H1 (cell line): ENCODE results near the gene BTG3. TPM values are rescaled to one million over a fixed set of nuclear protein-coding genes. Genes with fewer than 3 reads are reported as not detected.

Experiments used
- CTCF ChIA-PET: fragments of 300-600 bp; sonication (Branson Sonifier 250); formaldehyde crosslinking; loops from one replicate; lab custom pipeline; 2021; ENCODE audit not compliant: partially characterized antibody; lab: Charles Lee
- POLR2A ChIA-PET: fragments of 300-600 bp; sonication (Branson Sonifier 250); formaldehyde crosslinking; loops from one replicate; lab custom pipeline; 2021; ENCODE audit warnings: inconsistent platforms; ENCODE audit not compliant: partially characterized antibody; lab: Charles Lee
- DNase-seq, 2 experiments: peaks; one replicate each; pipeline versions ENCODE4 v3.0.0 to v3.0.0-alpha.2; 2010 to 2022; ENCODE audit warnings: low spot score in 2 of 2, low read depth in 1 of 2, mixed read lengths in 1 of 2
- FAIRE-seq: peaks from 2 replicates; lab custom pipeline; 2011; peaks lifted over from hg19 to GRCh38; lab: Jason Lieb, UNC
- H2AFZ ChIP-seq: 2 replicates; pipeline ENCODE4 v1.8.1; 2012; ENCODE audit warnings: low read length, inconsistent platforms
- H2AK5ac ChIP-seq: 2 replicates; pipeline ENCODE4 v1.6.1; 2013; ENCODE audit warnings: low read depth, low read length
- H2BK120ac ChIP-seq: replicated peaks from 2 replicates; pipeline ENCODE3; 2013; ENCODE audit warnings: low read depth, low read length, inconsistent platforms
- H2BK12ac ChIP-seq: 2 replicates; pipeline ENCODE4 v1.6.1; 2013; ENCODE audit warnings: low read depth, low read length
- H2BK15ac ChIP-seq: 2 replicates; pipeline ENCODE4 v1.6.1; 2013; ENCODE audit warnings: low read length
- H2BK20ac ChIP-seq: 2 replicates; pipeline ENCODE4 v1.6.1; 2013; ENCODE audit warnings: low read length
- H2BK5ac ChIP-seq: 2 replicates; pipeline ENCODE4 v1.6.1; 2013; ENCODE audit warnings: low read depth, low read length
- H3K14ac ChIP-seq: 2 replicates; pipeline ENCODE4 v1.6.1; 2013; ENCODE audit warnings: inconsistent platforms; ENCODE audit not compliant: insufficient read length
- H3K18ac ChIP-seq: 2 replicates; pipeline ENCODE4 v1.6.1; 2013; ENCODE audit warnings: low read length; ENCODE audit errors: extremely low read depth
- H3K23ac ChIP-seq: 2 replicates; pipeline ENCODE4 v1.6.1; 2013; ENCODE audit warnings: inconsistent platforms; ENCODE audit not compliant: insufficient read length
- H3K23me2 ChIP-seq: 2 replicates; pipeline ENCODE4 v1.6.1; 2013; ENCODE audit warnings: low read depth, low read length
- H3K27ac ChIP-seq: 2 replicates; pipeline ENCODE4 v1.6.1; 2011; ENCODE audit warnings: low read depth, low read length, inconsistent platforms
- H3K27me3 ChIP-seq, 4 experiments: replicated peaks in 1 of 4; 1 replicate in 1 of 4; 2 replicates in 3 of 4; pipeline versions ENCODE4 v1.6.1 to v1.8.1; 2011 to 2013; ENCODE audit warnings: low read length in 3 of 4, mild to moderate bottlenecking in 3 of 4, inconsistent platforms in 2 of 4, mixed read lengths in 2 of 4, moderate library complexity in 1 of 4; ENCODE audit not compliant: control insufficient read depth in 3 of 4, insufficient read depth in 3 of 4; ENCODE audit errors: extremely low read depth in 1 of 4
- H3K36me3 ChIP-seq, 4 experiments: 2 replicates each; pipeline versions ENCODE4 v1.6.1 to v1.8.1; 2011 to 2013; ENCODE audit warnings: mild to moderate bottlenecking in 4 of 4, low read length in 3 of 4, moderate library complexity in 2 of 4, control low read depth in 1 of 4, inconsistent platforms in 1 of 4; ENCODE audit not compliant: insufficient read depth in 4 of 4, control insufficient read depth in 2 of 4
- H3K4ac ChIP-seq: replicated peaks from 2 replicates; pipeline ENCODE3; 2013; ENCODE audit warnings: low read length, low read depth, mixed read lengths, inconsistent platforms; ENCODE audit not compliant: insufficient read length
- H3K4me1 ChIP-seq, 4 experiments: replicated peaks in 1 of 4; 1 replicate in 1 of 4; 2 replicates in 3 of 4; pipeline versions ENCODE4 v1.6.1 to v1.8.1; 2011 to 2013; ENCODE audit warnings: low read length in 3 of 4, inconsistent platforms in 2 of 4, mixed read lengths in 1 of 4; ENCODE audit not compliant: insufficient read depth in 4 of 4, control insufficient read depth in 3 of 4
- H3K4me2 ChIP-seq, 2 experiments: 2 replicates each; pipeline versions ENCODE4 v1.6.1 to v1.8.1; 2011 to 2013; ENCODE audit warnings: low read depth in 2 of 2, low read length in 2 of 2, control low read depth in 1 of 2, inconsistent platforms in 1 of 2, mild to moderate bottlenecking in 1 of 2; ENCODE audit not compliant: insufficient read depth in 1 of 2
- H3K4me3 ChIP-seq, 4 experiments: fragments of 200-600, 300-600 bp in 1 of 4; sonication (generic), shearing (Covaris generic), sonication (Bioruptor Twin) in 1 of 4; 2 replicates each; pipeline versions ENCODE4 v1.5.1 to v1.8.1; 2011 to 2016; ENCODE audit warnings: low read length in 4 of 4, low read depth in 3 of 4, control low read depth in 2 of 4, inconsistent platforms in 2 of 4, mild to moderate bottlenecking in 2 of 4, mixed read lengths in 1 of 4, moderate library complexity in 1 of 4; ENCODE audit not compliant: insufficient read depth in 2 of 4; ENCODE audit errors: extremely low read depth in 1 of 4
- H3K56ac ChIP-seq: replicated peaks from 2 replicates; pipeline ENCODE3; 2013; ENCODE audit warnings: low read depth, mild to moderate bottlenecking, mixed read lengths, low read length, inconsistent platforms; ENCODE audit not compliant: insufficient read length
- H3K79me1 ChIP-seq: 2 replicates; pipeline ENCODE4 v1.6.1; 2013; ENCODE audit warnings: low read depth, low read length, control low read depth
- H3K79me2 ChIP-seq, 2 experiments: 2 replicates each; pipeline versions ENCODE4 v1.6.1 to v1.8.1; 2012 to 2013; ENCODE audit warnings: low read length in 2 of 2, mild to moderate bottlenecking in 2 of 2, inconsistent platforms in 1 of 2; ENCODE audit not compliant: insufficient read depth in 2 of 2, control insufficient read depth in 1 of 2
- H3K9ac ChIP-seq, 4 experiments: replicated peaks in 1 of 4; 1 replicate in 1 of 4; 2 replicates in 3 of 4; pipeline versions ENCODE4 v1.6.1 to v1.8.1; 2011 to 2013; ENCODE audit warnings: low read depth in 3 of 4, low read length in 3 of 4, control low read depth in 2 of 4, mild to moderate bottlenecking in 2 of 4, moderate library complexity in 2 of 4, inconsistent platforms in 1 of 4; ENCODE audit errors: extremely low read depth in 1 of 4
- H3K9me3 ChIP-seq, 2 experiments: 2 replicates each; pipeline versions ENCODE4 v1.6.1 to v1.8.1; 2012 to 2013; ENCODE audit warnings: mild to moderate bottlenecking in 2 of 2, moderate library complexity in 2 of 2, control low read depth in 1 of 2, inconsistent platforms in 1 of 2, low read depth in 1 of 2, low read length in 1 of 2, mixed read lengths in 1 of 2; ENCODE audit not compliant: insufficient read depth in 2 of 2
- H4K20me1 ChIP-seq, 2 experiments: replicated peaks in 1 of 2; 2 replicates each; pipeline versions ENCODE3 to v1.8.1; 2011 to 2013; ENCODE audit warnings: inconsistent platforms in 2 of 2, low read length in 2 of 2, mild to moderate bottlenecking in 1 of 2; ENCODE audit not compliant: insufficient read depth in 2 of 2, control insufficient read depth in 1 of 2
- H4K5ac ChIP-seq: 2 replicates; pipeline ENCODE4 v1.6.1; 2013; ENCODE audit warnings: low read length, low read depth, mixed read lengths, inconsistent platforms; ENCODE audit not compliant: insufficient read length
- H4K8ac ChIP-seq: 2 replicates; pipeline ENCODE4 v1.8.0; 2013; ENCODE audit warnings: mild to moderate bottlenecking, moderate library complexity, low read length, inconsistent platforms; ENCODE audit not compliant: insufficient read depth; ENCODE audit errors: extremely low read depth
- H4K91ac ChIP-seq: replicated peaks from 2 replicates; pipeline ENCODE3; 2013; ENCODE audit warnings: low read length, mixed read lengths, inconsistent platforms; ENCODE audit not compliant: insufficient read length
- ATF2 ChIP-seq: IDR thresholded peaks from 2 replicates; pipeline ENCODE4 v1.6.1; 2012; ENCODE audit warnings: low read length, inconsistent platforms
- ATF3 ChIP-seq: IDR thresholded peaks from 2 replicates; pipeline ENCODE4 v1.6.1; 2011; ENCODE audit warnings: low read depth, mild to moderate bottlenecking, low read length; ENCODE audit not compliant: insufficient read depth
- CBX8 ChIP-seq: fragments of 300-800, 300-1000 bp; sonication (generic); IDR thresholded peaks from 2 replicates; pipeline ENCODE4 v1.7.1; 2016; ENCODE audit warnings: low read depth, low read length, borderline replicate concordance
- MAFK ChIP-seq: IDR thresholded peaks from 2 replicates; pipeline ENCODE4 v1.6.1; 2012; ENCODE audit warnings: low read depth, mild to moderate bottlenecking, improper control_type of control experiment, low read length
- RAD21 ChIP-seq, 2 experiments: IDR thresholded peaks in 1 of 2; conservative IDR thresholded peaks in 1 of 2; 2 replicates each; pipeline ENCODE4 v1.6.1; 2011; ENCODE audit warnings: low read depth in 2 of 2, low read length in 2 of 2, improper control_type of control experiment in 1 of 2, inconsistent platforms in 1 of 2, mild to moderate bottlenecking in 1 of 2, moderate library complexity in 1 of 2
- USF2 ChIP-seq: IDR thresholded peaks from 2 replicates; pipeline ENCODE4 v1.6.1; 2011; ENCODE audit warnings: low read length, improper control_type of control experiment
- WGBS, 2 experiments: shearing (Covaris generic) in 1 of 2; methylation state at CpG; one replicate each; pipeline versions ENCODE4 v1.1.6 to v1.1.7; 2013 to 2015; ENCODE audit warnings: low lambda C conversion rate in 2 of 2, mixed read lengths in 2 of 2, inconsistent platforms in 1 of 2, low coverage in 1 of 2, missing lambda C conversion rate in 1 of 2; ENCODE audit not compliant: insufficient replicate concordance in 2 of 2, insufficient coverage in 1 of 2, insufficient read length in 1 of 2; ENCODE audit errors: extremely low coverage in 1 of 2, missing lambda C conversion rate in 1 of 2; 5-methylcytosine and 5-hydroxymethylcytosine counted together
- polyA plus RNA-seq, 7 experiments: library from polyadenylated mRNA; depleted of rRNA in 3 of 7; stranded (reverse) in 5 of 7; unstranded in 2 of 7; fragments of >200 nt in 5 of 7; fragments of 200-250 nt in 2 of 7; gene quantifications; 1 replicate in 5 of 7; 2 replicates in 1 of 7; 4 replicates in 1 of 7; pipeline versions ENCODE4 v1.2.1 to v1.2.3, GENCODE V29; 2011 to 2013; ENCODE audit warnings: missing spikeins in 2 of 7, mixed read lengths in 2 of 7
- total RNA-seq: library from RNA; stranded (reverse); fragmentation: NEBNext Ultra II Directional; extraction: Animal tissue kit (Norgen Biotek cat#: 25700); gene quantifications from 2 replicates; pipeline ENCODE4 v1.2.1, GENCODE V29; 2021

BTG3 gene
- total and polyA plus RNA-seq, 2 of the 8 experiments (the other 6 are each of a cell fraction or from before 2014, with no cell fraction given), result 13.6 to 25.9 TPM

- no peak for DNase-seq
- no peaks in the 10 kb centered on the region; a peak in 1 of 7 replicates for H3K4me1 ChIP-seq
- no peak overlapping the region for H2BK15ac ChIP-seq
- H3K23me2 ChIP-seq, result no peaks in the 10 kb centered on the region
- H3K23ac ChIP-seq, result no peak overlapping the region
- H2AK5ac ChIP-seq, result no peak overlapping the region
- H3K36me3 ChIP-seq, result peaks cover 8 to 75% (median 34%) of the 10 kb centered on the region in 4 experiments
- H3K9me3 ChIP-seq, result no peaks in the 10 kb centered on the region
- 84% methylated on average over 6 of the region's 6 CpGs; no CpG with 5 or more reads in 1 of the 2 experiments for WGBS, 2 experiments
- H2BK20ac ChIP-seq, result no peak overlapping the region
- H3K9ac ChIP-seq, result no peak overlapping the region
- peaks cover 8 to 78% of the 10 kb centered on the region in 2 experiments for H3K79me2 ChIP-seq
- H3K79me1 ChIP-seq, result peaks cover 8% of the 10 kb centered on the region
- H2AFZ ChIP-seq, result no peak overlapping the region
- no peak overlapping the region for H3K4me3 ChIP-seq
- no peak overlapping the region for H3K18ac ChIP-seq
- no peak overlapping the region for H2BK5ac ChIP-seq
- H4K20me1 ChIP-seq, result peaks cover 11 to 21% of the 10 kb centered on the region in 2 experiments
- H2BK12ac ChIP-seq, result 0 out of 2 replicates have a peak overlapping the region, but pooled peaks have one; percentile 9
- ChIA-PET CTCF (interaction anchor here (0.7 to 2.9 kb wide), 28 partner anchors 9 to 167 kb away, joined by 3 to 34 read pairs (median 3); no protein-coding TSS in a partner anchor), POLR2A (interaction anchor here (0.5 to 1.3 kb wide), 3 partner anchors 10 to 1749 kb away, joined by 3 to 4 read pairs (median 4); no protein-coding TSS in a partner anchor)
- H4K91ac ChIP-seq, result no peak overlapping the region
- no peak overlapping the region for H3K14ac ChIP-seq
- H4K5ac ChIP-seq, result no peak overlapping the region
- no peak overlapping the region for H2BK120ac ChIP-seq
- H3K27ac ChIP-seq, result no peak overlapping the region
- peak; percentile 72 for FAIRE-seq
- H3K4me2 ChIP-seq, result no peak overlapping the region
- no peak overlapping the region for H4K8ac ChIP-seq
- H3K27me3 ChIP-seq, result no peaks in the 10 kb centered on the region
- no peak overlapping the region for H3K4ac ChIP-seq
- H3K56ac ChIP-seq, result no peak overlapping the region
- TF ChIP-seq RAD21 (IDR thresholded peaks at IDR 0.05 in 1 of 2, conservative IDR thresholded peaks at IDR 0.05 in 1 of 2; ENCODE audit: low read depth in 2 of 2, low read length in 2 of 2) (peak; percentile 57 to 66), USF2 (no peak), CBX8 (no peak), ATF3 (no peak), MAFK (no peak), ATF2 (no peak)
Observed at GRCh38 chr21:17554679-17555465, 57.8 kb downstream of the BTG3 start.
